ENCODE measurements around the gene NSUN6. TPM values are rescaled to one million over a fixed set of nuclear protein-coding genes. Genes with fewer than 3 reads are reported as not detected.

NSUN6 gene
- total RNA-seq, 4 donors from 2014 or later: 7.3 to 17.8 (median 7.9) TPM

DNA sequence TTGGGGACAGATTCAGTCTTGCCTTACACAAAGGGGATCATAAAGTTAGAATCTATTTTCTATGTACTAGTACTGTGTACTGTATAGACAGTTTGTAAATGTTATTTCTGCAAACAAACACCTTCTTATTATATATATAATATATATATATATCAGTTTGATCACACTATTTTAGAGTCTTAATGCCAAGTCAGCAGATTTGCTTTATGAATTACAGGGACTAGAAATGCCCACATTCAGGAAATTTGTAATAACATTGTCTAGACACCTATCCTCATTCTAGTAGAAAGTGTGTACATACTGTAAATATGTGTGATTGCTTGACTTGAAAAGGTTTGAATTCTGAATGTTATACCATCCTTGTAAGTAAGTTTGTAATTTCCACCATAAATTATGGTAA, 111.2 kb downstream of the NSUN6 start:
- DNase-seq (ENCODE audit: low spot score) (no peak), ATAC-seq (ENCODE audit: low FRiP score) (no peak)
- TF ChIP-seq, protein P1, sequence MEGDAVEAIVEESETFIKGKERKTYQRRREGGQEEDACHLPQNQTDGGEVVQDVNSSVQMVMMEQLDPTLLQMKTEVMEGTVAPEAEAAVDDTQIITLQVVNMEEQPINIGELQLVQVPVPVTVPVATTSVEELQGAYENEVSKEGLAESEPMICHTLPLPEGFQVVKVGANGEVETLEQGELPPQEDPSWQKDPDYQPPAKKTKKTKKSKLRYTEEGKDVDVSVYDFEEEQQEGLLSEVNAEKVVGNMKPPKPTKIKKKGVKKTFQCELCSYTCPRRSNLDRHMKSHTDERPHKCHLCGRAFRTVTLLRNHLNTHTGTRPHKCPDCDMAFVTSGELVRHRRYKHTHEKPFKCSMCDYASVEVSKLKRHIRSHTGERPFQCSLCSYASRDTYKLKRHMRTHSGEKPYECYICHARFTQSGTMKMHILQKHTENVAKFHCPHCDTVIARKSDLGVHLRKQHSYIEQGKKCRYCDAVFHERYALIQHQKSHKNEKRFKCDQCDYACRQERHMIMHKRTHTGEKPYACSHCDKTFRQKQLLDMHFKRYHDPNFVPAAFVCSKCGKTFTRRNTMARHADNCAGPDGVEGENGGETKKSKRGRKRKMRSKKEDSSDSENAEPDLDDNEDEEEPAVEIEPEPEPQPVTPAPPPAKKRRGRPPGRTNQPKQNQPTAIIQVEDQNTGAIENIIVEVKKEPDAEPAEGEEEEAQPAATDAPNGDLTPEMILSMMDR (IDR thresholded peaks at IDR 0.05): no peak

DNA sequence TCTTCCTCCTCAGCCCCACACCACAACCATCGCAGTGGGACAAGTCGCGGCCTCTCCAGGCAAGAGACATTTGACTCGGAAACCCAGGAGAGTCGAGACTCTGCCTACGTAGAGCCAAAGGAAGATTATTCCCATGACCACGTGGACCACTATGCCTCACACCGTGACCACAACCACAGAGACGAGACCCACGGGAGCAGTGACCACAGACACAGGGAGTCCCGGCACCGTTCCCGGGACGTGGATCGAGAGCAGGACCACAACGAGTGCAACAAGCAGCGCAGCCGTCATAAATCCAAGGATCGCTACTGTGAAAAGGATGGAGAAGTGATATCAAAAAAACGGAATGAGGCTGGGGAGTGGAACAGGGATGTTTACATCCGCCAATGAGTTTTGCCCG, 112.1 kb downstream of the NSUN6 start:
- ATAC-seq (ENCODE audit: low FRiP score) (no peak), DNase-seq (ENCODE audit: low spot score) (no peak)
- TF ChIP-seq, protein P1 (IDR thresholded peaks at IDR 0.05): no peak

DNA sequence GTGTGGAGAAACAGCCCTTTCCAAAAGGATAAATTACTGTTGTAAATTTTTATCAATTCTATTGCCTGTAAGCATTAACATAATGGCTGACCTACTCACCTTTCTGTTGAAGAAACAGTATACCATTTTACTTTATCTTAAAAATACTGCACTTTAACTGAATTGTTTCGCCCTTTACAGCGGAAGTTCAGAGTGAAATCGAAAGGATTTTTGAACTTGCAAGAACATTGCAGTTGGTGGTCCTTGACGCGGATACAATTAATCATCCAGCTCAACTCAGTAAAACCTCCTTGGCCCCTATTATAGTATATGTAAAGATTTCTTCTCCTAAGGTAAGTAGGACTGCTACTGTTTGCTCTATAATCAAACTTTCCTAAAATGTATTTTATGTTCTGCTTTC, 117.5 kb downstream of the NSUN6 start:
- TF ChIP-seq, protein P1 (IDR thresholded peaks at IDR 0.05): no peak
- ATAC-seq (ENCODE audit: low FRiP score) (no peak), DNase-seq (ENCODE audit: low spot score) (no peak)

DNA sequence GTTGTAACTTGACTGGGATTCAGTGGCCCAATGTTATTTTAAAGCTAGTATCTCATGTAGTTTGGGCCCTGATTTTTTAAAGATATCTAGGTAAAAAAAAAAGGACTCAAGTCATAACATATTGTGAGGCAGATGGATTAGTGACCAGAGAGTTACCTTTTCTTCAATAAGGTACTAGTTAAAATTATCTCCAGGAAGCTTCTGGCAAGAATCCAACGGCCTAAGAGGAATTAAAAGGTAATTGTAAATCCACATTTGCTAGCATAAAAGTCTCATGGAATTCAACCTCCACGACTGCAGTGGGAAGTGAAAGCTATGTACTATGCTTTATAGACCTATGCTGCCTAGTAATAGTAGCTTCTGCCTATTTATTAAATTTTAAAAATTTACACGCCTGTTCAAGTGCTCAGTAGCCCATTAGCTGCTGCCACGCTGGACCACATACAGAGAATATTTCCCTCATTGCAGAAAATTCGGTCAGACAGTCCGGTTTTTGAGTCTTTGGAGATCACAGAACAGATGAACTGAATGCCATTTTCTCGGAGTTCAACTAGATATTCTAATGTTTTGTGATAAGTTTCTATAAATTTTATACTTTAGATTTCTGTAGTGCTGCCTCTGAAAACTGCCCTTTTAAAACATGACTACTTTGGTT, 118.4 kb downstream of the NSUN6 start:
- TF ChIP-seq, protein P1 (IDR thresholded peaks at IDR 0.05): no peak
- DNase-seq (ENCODE audit: low spot score) (no peak), ATAC-seq (ENCODE audit: low FRiP score) (no peak)

DNA sequence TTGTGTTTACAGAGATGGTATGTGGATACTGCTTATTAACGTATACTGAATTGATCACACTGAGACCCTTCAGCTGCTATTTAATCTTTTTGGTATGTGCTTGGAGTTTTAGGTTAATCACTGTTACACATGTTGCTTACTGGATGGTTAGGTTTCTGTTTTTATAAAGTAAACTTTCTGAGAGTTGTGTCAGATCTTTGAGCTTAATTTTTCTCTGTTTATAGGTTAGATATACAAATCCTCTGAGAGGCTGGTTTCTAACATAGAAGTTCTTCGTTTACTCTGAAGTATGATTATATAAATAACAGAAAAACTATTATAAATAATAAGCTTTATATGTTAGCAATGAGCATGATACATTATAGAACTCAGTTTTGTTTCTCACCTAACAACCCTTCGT, 123.1 kb downstream of the NSUN6 start:
- no peak for ATAC-seq (ENCODE audit: low FRiP score)
- no peak for DNase-seq (ENCODE audit: low spot score)
- TF ChIP-seq, protein P1 (IDR thresholded peaks at IDR 0.05): no peak

DNA sequence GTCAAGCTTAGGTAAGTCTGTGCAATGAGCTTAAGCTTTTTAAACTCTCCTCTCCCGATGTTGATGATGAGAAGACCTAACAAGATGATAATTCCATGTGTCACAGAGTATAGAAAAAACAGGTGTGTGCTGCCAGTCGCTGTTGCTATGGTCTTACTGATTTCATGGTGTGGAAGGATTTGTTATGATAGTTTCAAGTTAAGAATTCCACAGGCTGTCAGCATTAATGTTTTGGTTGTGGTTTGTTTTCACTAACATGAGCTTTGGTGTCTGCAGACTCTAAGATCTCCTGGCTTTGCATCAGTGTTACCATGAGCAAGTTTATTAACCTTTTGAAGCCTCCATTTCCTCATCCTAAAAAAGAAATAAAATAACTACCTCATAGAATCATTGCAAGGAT, 123.7 kb downstream of the NSUN6 start:
- DNase-seq (ENCODE audit: low spot score) (no peak), ATAC-seq (ENCODE audit: low FRiP score) (no peak)
- TF ChIP-seq, protein P1 (IDR thresholded peaks at IDR 0.05): no peak

DNA sequence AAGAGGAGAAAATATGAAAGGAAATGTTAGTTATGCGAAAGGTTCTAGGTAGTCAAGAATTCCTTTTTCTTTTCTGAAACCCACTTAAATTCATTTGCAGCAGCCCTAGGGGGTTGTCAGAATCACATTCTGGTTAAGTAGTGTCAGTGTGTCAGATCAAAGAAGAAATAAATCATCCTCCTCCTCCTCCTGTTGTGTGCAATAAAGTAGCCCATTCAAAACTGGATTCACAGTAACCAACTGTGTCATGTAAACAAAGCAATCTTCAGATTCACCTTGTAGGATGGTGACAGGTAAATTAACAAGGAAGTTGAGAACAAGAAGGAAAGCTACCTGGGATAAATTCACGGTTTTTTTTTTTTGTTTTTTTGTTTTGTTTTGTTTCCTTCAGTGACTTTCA, 127.5 kb downstream of the NSUN6 start:
- no peak for DNase-seq (ENCODE audit: low spot score)
- TF ChIP-seq, protein P1 (IDR thresholded peaks at IDR 0.05): no peak
- ATAC-seq (ENCODE audit: low FRiP score): no peak

Data from omental fat pad (tissue), 4 donors.